Heart left ventricle (tissue), 16 donors: ENCODE data around the gene PSMA6. TPM values are rescaled to one million over a fixed set of nuclear protein-coding genes. Genes with fewer than 3 reads are reported as not detected.
"Not testable (repeated sequence)": the region's sequence is repeated elsewhere in the genome, so short reads cannot be mapped to it uniquely, and the experiment has no call there.

Source experiments
- ATAC-seq, 4 donors: fragments of 200-7000 bp; cut with Tn5 transposase; one replicate each; pipeline ENCODE4 v1.9.1; 2020 to 2022; ENCODE audit warnings: moderate library complexity in 4 of 4, mild to moderate bottlenecking in 3 of 4, moderate number of reproducible peaks in 1 of 4
- DNase-seq, 5 donors: peaks; one replicate each; pipeline ENCODE4 v3.0.0-alpha.2; 2020
- H3K27ac ChIP-seq, 12 donors: fragments of 200-600 bp; sonication (generic) in 4 of 12; one replicate each; pipeline versions ENCODE4 v1.5.0 to v1.8.0; 2016 to 2022; ENCODE audit warnings: mild to moderate bottlenecking in 2 of 12
- H3K27me3 ChIP-seq, 9 donors: fragments of 200-600 bp; sonication (generic) in 2 of 9; one replicate each; pipeline versions ENCODE4 v1.5.1 to v1.8.0; 2016 to 2022; ENCODE audit warnings: mild to moderate bottlenecking in 3 of 9
- H3K36me3 ChIP-seq, 9 donors: fragments of 200-600 bp; sonication (generic) in 2 of 9; one replicate each; pipeline versions ENCODE4 v1.5.0 to v1.8.0; 2018 to 2022; ENCODE audit warnings: mild to moderate bottlenecking in 2 of 9
- H3K4me1 ChIP-seq, 12 donors: fragments of 200-600 bp; sonication (generic) in 4 of 12; one replicate each; pipeline versions ENCODE4 v1.5.0 to v1.8.0; 2016 to 2022; ENCODE audit warnings: mild to moderate bottlenecking in 3 of 12
- H3K4me3 ChIP-seq, 12 donors: fragments of 200-600 bp; sonication (generic) in 4 of 12; one replicate each; pipeline versions ENCODE4 v1.5.0 to v1.8.0; 2017 to 2022; ENCODE audit warnings: mild to moderate bottlenecking in 9 of 12, moderate library complexity in 4 of 12
- H3K9me3 ChIP-seq, 12 donors: fragments of 200-600 bp; sonication (generic) in 4 of 12; one replicate each; pipeline versions ENCODE4 v1.5.0 to v1.8.0; 2016 to 2022; ENCODE audit warnings: mild to moderate bottlenecking in 1 of 12
- POLR2A ChIP-seq, 2 donors: fragments of 450-650 bp; IDR thresholded peaks; one replicate each; pipeline ENCODE4 v1.6.1; 2017; ENCODE audit warnings: antibody characterized with exemption in 2 of 2, mild to moderate bottlenecking in 2 of 2, moderate library complexity in 2 of 2
- WGBS, 4 donors: extraction: QIAGEN DNeasy Blood & Tissue Kit in 2 of 4; methylation state at CpG; one replicate each; pipeline versions ENCODE4 v1.1.5 to v1.1.7; 2013 to 2018; 5-methylcytosine and 5-hydroxymethylcytosine counted together
- intact Hi-C, 10 donors: fragments of 100-400 bp; cut with DNase I; formaldehyde crosslinking; loops; one replicate each; pipeline versions ENCODE4 v1.11.1 to v1.14.2; 2022
- polyA plus RNA-seq, 2 donors: library from polyadenylated mRNA; stranded (reverse); fragments of 200-250 nt; gene quantifications; one replicate each; pipeline ENCODE4 v1.2.3, GENCODE V29; 2013
- total RNA-seq, 9 donors: library from RNA; depleted of rRNA in 2 of 9; stranded (reverse); fragments of >200 nt in 2 of 9; fragmentation: NEBNext Ultra II Directional in 3 of 9; extraction: Animal tissue kit (Norgen Biotek cat#: 25700) in 3 of 9; gene quantifications; one replicate each; pipeline versions ENCODE4 v1.1.0 to v1.2.4, GENCODE V29; 2016 to 2023
- TF ChIP-seq, protein P1 (sequence below), 12 donors: fragments of 200-600 bp; sonication (generic) in 4 of 12; IDR thresholded peaks; one replicate each; pipeline versions ENCODE4 v1.5.0 to v1.8.0; 2018 to 2022; ENCODE audit warnings: antibody characterized with exemption in 12 of 12, mild to moderate bottlenecking in 5 of 12
- donor health status: ischemic (EF 13 %, LVEDD 7.1; RV severe dilation, severe dysfunction).
- donor health status: healthy with polysubstance abuse.
- donor health status: DM: no; HTN: yes; CAD: no.
- donor health status: DM: no; HTN: no; CAD: no.
- donor health status: ischemic (EF 25% LVEDD 6.9; RV normal size, moderate dysfunction).
- donor health status: ischemic (EF 25% LVEDD 5.7; RV mildly dilated, moderate dysfunction).
- donor health status: healthy.
- donor health status: DM: yes; HTN: yes; CAD: no.
- donor health status: ischemic (EF 35%, LVEDD 5.7; RV mildly dilated, moderate dysfunction).
- donor health status: nonischemic (EF 11% LVEDD 7.7; RV severe dilation, severe dysfunction).
- donor health status: DM: yes; HTN: yes; CAD: no.
- donor health status: PGD.
- donor health status: ischemic (EF 29% LVEDD 5.4; RV normal size, mild dysfunction).
- donor health status: nonischemic (EF 23%, LVEDD 6.1; RV moderate dilation, normal function).

The PSMA6 gene
- total and polyA plus RNA-seq, 11 donors = 123 to 293 (median 176) TPM

DNA sequence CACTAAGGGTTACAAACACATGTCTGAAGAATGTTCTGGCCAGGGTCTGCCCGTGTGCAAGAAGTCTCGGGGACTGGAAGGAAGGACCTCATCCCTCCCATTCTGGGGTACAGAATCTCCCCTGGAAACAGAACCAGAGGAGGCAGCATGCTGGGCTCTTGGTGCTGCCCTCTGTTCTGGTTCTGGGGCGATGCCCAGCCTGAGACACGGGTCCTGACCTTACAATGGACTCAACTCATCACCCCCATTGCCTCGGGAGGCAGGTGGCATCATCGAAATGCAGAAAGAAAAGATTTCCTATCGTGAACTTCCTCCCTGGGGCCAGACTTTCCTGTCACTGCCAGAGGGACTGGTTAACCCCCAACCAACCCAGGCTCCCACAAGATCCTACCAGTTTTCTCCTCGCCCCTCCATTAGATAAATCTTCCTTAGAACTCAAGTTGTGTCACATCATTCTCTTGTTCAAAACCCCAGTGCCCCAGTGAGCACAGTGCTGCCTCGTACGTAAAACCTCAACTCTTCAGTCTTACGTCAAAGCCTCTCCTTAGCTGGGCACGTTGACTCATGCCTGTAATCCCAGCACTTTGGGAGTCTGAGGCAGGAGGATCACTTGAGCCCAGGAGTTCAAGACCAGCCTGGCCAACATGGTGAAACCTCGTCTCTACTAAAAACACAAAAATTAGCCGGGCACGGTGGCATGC is 52.1 kb downstream of the PSMA6 start:
- peaks cover 9 to 55% (median 32%) of the 10 kb centered on the region in 12 donors for H3K4me1 ChIP-seq
- no peaks in the 10 kb centered on the region for H3K27me3 ChIP-seq
- DNase-seq (no peak), ATAC-seq (no peak)
- H3K4me3 ChIP-seq = no peak overlapping the region
- intact Hi-C loops = loop anchor here in 4 of 10 donors (5.0 kb wide), 2 partner anchors 43 to 58 kb away; partner anchors contain the start of gene NFKBIA (in 1 of the 4)
- TF ChIP-seq, protein P1, sequence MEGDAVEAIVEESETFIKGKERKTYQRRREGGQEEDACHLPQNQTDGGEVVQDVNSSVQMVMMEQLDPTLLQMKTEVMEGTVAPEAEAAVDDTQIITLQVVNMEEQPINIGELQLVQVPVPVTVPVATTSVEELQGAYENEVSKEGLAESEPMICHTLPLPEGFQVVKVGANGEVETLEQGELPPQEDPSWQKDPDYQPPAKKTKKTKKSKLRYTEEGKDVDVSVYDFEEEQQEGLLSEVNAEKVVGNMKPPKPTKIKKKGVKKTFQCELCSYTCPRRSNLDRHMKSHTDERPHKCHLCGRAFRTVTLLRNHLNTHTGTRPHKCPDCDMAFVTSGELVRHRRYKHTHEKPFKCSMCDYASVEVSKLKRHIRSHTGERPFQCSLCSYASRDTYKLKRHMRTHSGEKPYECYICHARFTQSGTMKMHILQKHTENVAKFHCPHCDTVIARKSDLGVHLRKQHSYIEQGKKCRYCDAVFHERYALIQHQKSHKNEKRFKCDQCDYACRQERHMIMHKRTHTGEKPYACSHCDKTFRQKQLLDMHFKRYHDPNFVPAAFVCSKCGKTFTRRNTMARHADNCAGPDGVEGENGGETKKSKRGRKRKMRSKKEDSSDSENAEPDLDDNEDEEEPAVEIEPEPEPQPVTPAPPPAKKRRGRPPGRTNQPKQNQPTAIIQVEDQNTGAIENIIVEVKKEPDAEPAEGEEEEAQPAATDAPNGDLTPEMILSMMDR (IDR thresholded peaks at IDR 0.05) = no peak
- TF ChIP-seq POLR2A (IDR thresholded peaks at IDR 0.05) = no peak
- no peaks in the 10 kb centered on the region for H3K36me3 ChIP-seq
- 74 to 86% (median 81%) methylated on average over 15 of the region's 15 CpGs for WGBS, 4 donors
- H3K9me3 ChIP-seq = no peaks in the 10 kb centered on the region
- peak overlapping the region in 3 of 12 donors; percentile 22 to 94 (median 39) for H3K27ac ChIP-seq

DNA sequence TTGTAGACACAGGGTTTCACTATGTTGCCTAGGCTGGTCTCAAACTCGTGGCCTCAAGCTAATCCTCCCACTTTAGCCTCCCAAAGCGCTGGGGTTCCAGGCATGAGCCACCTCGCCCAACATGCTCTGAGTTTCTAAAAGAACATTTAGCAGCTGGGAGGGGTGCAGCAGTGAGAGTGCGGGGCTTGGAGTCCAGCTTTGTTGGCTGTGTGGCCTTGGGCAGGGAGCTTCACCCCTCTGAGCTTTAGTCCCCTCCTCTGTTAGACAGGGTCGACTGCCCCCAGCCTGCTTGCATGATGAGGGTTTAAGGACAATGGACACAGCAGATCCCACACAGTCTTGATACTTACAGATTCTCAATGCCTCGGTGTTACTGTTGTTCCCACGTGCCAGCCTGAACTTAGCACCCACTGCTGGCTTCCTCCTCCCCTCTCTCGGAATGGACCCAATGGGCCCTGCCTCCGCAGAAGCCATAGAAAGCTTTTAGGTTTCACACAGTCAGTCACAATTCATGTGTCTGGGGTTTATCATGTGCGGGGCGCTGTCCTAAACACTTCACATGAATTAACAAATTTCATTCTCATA is 54.6 kb downstream of the PSMA6 start:
- Histone ChIP-seq H3K4me1 (peaks cover 0 to 35% (median 15%) of the 10 kb centered on the region in 12 donors), H3K27me3 (no peaks in the 10 kb centered on the region), H3K27ac (no peak overlapping the region), H3K4me3 (no peak overlapping the region), H3K36me3 (no peaks in the 10 kb centered on the region), H3K9me3 (no peaks in the 10 kb centered on the region)
- DNase-seq (no peak), ATAC-seq (no peak)
- 87 to 95% (median 93%) methylated on average over 11 of the region's 11 CpGs for WGBS, 4 donors
- intact Hi-C loops = no loop called here
- TF ChIP-seq, protein P1 (IDR thresholded peaks at IDR 0.05) = no peak
- TF ChIP-seq POLR2A (IDR thresholded peaks at IDR 0.05) = no peak

DNA sequence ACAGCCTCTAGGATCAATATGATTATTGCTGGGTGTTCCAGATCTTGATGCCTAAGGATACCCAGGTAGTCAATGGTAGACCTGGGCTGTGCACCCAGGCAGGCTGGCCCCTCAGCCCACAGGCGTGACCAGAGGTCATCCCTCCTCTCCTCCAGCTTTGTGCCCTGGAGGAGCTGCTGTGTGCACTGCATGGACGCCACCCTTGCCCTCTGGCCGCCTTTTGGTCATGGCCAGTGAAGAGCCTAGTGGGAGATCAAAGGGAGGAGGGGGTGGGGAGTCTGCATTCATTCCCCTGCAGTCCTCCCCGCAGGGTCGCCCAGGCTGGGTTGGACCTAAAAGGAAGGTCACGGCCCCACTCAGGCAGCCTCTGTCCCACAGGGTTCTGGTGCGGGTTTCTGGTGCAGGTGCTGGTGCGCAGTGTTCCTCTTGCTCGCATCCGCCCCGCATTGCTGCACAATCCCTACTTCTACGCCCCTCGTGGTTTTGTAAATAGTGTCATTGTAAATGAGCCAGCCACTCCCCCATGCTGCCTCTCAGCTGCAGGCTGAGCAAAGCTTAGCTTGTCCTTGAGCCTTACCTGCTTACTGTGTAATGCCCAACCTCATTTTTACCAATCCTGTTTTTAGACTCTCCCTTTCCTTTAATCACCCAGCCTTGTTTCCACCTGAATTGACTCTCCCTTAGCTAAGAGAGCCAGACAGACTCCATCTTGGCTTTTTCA is 55.3 kb downstream of the PSMA6 start:
- DNase-seq (no peak), ATAC-seq (peak in 1 of 4 donors; percentile 9)
- peaks cover 0 to 35% (median 11%) of the 10 kb centered on the region in 12 donors for H3K4me1 ChIP-seq
- no peak overlapping the region for H3K4me3 ChIP-seq
- H3K27me3 ChIP-seq = no peaks in the 10 kb centered on the region
- H3K27ac ChIP-seq = no peak overlapping the region
- TF ChIP-seq, protein P1 (IDR thresholded peaks at IDR 0.05) = no peak
- TF ChIP-seq POLR2A (IDR thresholded peaks at IDR 0.05) = no peak
- intact Hi-C loops = no loop called here
- no peaks in the 10 kb centered on the region for H3K9me3 ChIP-seq
- H3K36me3 ChIP-seq = no peaks in the 10 kb centered on the region
- WGBS, 4 donors = 71 to 80% (median 78%) methylated on average over 10 to 13 of the region's 13 CpGs

DNA sequence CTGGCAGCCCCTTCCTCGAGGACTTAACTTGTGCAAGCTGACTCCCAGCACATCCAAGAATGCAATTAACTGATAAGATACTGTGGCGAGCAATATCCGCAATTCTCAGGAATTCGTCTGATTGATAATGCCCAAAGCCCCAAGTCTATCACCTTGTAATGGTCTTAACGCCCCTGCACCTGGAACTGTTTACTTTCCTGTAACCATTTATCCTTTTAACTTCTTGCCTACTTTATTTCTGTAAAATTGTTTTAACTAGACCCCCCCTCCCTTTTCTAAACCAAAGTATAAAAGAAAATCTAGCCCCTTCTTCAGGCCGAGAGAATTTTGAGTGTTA is 55.8 kb downstream of the PSMA6 start:
- 61 to 78% (median 70%) methylated on average over 6 of the region's 6 CpGs for WGBS, 4 donors
- ATAC-seq, DNase-seq, H3K27ac ChIP-seq, H3K9me3 ChIP-seq, intact Hi-C loops, H3K4me3 ChIP-seq, H3K36me3 ChIP-seq, H3K27me3 ChIP-seq: not testable (repeated sequence)
- H3K4me1 ChIP-seq = peaks cover 0 to 35% (median 12%) of the 10 kb centered on the region in 12 donors
